ENCODE results near the gene SIRT3.

DNA sequence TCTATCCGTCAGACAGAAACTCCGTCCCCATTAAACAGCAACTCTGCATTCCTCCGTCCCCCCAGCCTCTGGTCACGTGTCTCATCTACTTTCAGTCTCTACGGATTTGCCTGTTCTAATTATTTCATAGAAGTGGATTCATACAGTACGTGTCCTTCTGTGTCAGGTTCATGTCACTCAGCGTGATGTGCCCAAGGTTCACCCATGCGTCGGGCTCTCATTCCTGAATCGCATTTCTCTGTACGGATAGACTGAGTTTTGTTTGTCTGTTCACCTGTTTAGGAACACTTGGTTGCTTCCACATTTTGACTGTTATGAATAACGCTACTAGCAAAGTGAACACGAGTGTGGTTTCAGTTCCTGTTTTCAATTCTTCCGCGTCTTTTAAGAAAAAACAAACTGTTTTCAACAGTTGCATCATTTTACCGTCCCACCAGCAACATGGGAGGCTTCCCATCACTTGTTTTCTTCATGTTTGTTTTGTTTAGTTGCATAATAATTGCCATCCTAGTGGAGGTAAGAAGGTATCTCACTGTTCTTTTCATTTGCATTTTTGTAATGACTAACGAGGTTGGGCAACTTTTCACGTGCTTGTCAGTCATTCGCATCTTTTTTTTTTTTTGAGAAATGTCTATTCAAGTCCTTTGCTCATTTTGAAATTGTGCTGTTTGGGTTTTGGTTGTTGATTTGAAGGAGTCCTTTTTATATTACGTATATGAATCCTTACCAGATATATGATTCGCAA is 33.2 kb upstream of the SIRT3 start:
- TF ChIP-seq CTCF (IDR thresholded peaks at IDR 0.05; ENCODE audit: low read length) (peak; percentile 30), EZH2 (optimal IDR thresholded peaks at IDR 0.05; ENCODE audit: low read depth, low read length) (no peak), EZH2phosphoT487 (IDR thresholded peaks at IDR 0.05; ENCODE audit: low read length) (no peak)
